NOMO-1 treated with DMSO at 0.1 percent for 48 hours (cell line): ENCODE measurements around the gene RAB4A.
"Not testable (repeated sequence)": the region's sequence is repeated elsewhere in the genome, so short reads cannot be mapped to it uniquely, and the experiment has no call there.

Experiments
- DNase-seq: peaks from one replicate; lab custom pipeline; 2025; ENCODE audit not compliant: unreplicated experiment; lab: John Stamatoyannopoulos, UW

The RAB4A gene

DNA sequence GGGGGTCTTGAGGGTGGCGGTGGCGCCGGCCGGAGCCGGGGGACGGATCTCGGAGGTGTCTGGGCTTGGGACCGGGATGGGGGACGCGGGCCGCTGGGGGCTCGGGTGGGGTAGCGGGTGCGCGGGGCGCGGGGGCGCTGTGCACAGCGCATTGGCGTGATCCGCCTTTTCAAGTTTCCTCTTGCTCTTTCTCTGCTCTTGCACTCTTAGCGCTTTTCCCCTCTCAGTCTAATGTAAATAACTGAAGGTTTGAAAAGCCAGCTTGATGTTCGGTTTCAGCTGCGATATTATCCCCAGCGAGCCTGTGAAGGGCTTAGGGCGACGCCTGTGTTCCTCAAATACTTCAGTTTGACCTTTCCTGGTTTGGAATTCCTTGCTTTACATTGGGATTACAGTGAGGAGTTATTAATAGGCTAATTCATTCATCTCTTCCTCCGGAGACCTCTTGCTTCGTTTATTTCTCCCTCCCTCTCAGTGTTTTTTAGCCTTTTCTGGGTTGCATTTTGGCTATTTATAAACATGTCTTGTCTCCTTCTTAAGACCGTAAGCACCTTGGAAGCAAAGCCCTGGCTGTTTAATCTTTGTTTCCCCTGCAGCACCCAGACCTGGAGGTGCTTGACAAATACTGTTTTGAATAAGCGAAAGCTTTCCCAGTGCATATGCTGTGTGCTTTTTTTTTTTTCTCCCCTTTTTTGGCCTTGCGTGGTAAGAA lies 693 bp downstream of the RAB4A start:
- DNase-seq, result peak; percentile 29

DNA sequence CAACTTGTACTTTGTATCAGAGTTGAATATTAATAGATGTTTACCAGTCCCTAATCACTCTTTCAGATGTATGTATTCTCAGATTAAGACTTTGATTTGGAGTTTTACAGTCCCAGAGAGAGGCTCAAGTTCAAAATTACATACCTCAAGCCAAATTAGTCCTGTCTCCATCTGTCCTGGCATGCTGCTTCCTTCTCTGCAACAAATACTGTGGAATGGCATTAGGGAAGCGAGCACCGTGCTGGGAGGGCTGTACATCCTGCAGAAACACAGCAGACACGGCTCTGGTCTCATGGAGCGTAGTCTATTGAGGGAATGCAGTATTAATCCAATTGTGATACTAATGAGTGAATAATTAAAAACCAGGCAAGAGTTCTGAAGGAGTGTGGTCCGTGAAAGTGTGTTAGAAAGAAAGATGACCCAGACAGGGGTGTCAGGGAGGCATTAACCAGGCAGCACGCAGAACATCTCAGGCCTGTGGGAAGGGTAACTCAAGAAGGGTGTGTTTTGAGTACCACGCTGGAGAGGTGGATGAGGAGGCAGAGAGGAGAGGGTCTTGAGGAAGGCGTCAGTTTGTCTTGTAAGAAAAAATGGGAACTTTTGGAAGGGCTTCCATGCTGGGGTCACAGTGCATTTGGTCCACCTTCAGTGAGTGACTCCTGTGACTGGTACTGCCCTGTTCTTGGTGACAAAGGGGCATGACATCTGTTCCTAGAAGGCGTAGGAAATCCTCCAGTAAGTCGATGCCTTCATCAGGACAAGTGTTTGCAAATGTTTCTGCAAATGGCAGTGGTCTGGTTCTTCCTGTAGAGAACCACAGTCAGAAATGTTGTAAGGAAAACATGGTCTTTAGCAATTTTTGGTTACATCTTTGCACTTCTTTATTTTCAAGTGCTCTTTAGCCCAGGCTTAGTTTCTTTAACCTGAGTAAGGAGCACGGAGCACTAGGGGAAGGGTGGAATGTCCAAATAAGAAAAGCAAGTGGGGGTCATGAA lies 1.6 kb downstream of the RAB4A start:
- peak; percentile 58 for DNase-seq

DNA sequence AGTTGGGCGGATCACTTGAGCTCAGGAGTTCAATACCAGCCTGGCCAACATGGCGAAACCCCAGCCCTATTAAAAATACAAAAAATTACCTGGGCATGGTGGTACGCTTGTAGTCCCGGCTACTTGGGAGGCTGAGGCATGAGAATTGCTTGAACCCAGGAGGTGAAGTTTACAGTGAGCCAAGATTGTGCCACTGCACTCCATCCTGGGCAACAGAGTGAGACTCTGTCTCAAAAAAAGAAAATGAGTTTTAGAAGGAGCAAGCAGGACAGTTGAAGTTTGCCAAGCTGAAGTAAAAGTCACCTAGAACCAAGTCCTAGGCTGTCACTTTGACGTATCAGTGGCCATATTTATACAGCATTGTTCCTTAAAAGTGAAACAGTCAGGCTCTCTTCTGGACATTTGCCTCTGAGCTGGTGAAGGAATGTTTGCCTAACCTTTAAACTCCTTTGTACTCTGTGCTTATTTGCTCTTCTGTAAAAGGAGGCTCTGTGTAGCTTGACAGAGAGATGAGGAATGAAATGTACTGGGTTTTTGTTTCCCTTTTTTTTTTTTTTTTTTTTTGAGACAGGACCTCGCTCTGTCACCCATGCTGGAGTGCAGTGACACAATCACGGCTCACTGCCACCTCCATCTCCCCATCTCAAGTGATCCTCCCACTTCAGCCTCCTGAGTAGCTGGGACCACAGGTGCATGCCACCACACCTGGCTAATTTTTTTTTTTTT lies 2.8 kb downstream of the RAB4A start:
- no peak for DNase-seq

DNA sequence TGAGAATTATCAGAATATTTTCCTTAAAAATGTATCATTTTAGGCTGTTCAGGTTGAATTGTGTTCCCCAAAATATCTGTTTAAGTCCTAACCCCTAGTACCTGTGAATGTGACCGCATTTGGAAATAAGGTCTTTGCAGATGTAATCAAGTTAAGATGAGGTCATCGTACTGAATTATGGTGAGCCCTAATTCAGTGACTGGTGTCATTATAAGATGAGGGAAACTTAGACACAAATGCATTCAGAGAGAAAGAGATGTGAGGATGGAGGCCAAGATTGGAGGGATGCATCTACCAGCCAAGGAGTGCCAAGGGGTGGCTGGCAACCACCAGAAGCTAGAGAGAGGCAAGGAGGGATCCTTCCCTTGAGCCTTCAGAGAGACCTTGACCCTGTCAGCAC lies 4.1 kb downstream of the RAB4A start:
- DNase-seq, result no peak

DNA sequence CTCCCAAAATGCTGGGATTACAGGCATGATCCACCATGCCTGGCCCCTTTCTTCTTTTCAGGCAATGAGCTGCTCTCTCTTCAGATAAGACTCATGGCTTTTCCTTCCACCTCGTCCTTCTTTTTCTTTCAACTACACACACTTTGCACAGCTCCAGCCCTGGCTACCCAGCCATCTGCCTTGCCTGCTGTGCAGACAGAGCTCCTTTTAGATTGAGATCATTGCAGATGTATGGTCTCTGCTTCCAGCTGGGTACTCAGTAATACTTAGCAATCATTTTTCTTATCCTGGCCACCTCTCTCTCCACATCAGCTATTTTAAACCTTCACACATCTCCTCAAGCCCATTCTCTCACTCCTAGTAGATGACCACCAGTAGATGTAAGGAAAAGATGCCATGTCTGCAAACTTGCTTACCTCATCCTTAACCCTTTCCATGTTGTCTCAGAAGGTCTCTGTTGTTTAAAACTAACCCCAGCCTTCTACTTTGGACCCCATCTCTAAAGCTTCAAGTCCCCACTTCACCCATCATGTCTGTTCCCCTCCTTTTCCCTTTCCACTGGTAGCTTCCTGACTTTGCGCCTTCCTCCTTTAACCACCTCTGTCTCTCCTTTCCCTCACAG lies 7.3 kb downstream of the RAB4A start:
- no peak for DNase-seq

DNA sequence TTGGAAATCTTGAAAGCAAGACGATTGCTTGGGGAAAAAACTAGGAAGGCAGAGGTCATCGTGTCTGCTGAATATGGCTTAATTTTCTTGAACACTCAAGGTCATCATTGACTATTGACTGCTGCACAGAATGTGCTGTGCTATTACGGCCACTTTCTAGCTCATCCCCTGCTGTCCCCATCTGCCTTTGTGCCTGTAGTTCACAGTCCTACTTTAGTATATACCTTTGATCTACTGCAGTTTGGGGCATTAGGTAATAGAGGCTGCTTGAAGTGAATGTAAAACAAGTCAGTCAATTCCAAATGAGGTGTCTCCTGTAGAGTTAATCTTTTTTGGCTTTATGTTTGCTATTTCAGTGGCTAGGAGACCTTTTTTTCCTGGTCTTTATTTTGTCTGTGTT lies 8.3 kb downstream of the RAB4A start:
- DNase-seq, result no peak

DNA sequence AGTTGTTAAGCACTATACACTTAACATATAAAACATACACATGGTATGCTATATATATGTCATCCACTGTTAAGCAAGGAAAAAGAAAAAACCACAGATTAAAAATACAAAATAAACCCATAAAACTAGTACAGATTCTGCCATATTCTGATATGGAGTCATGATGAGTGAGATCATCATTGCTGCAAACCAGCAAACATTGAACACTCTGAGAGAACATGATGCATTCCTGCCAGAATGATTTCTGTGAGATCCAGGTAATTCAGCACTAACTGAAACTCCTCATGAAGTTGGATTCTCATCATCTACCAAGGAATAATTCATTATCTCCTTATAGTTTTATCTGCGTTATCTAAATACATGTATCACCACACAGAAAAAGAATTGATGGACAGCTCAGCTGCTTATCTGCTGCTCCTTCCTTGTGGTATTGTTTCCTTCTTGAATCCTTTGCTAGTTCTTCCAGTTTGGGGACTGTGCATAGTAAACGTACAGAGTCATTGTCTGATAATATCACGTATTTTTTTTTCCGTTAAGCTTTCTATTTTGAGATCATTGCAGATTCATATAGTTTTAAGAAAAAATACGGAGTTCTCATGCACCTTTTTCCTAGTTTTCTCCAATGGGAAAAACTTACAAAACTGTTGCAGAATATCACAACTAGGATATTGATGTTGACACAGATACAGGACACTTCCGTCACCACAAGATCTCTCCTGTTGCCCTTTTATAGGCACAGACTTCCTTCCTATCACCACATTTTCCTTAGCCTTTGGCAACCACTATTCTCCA lies 9.3 kb downstream of the RAB4A start:
- no peak for DNase-seq

DNA sequence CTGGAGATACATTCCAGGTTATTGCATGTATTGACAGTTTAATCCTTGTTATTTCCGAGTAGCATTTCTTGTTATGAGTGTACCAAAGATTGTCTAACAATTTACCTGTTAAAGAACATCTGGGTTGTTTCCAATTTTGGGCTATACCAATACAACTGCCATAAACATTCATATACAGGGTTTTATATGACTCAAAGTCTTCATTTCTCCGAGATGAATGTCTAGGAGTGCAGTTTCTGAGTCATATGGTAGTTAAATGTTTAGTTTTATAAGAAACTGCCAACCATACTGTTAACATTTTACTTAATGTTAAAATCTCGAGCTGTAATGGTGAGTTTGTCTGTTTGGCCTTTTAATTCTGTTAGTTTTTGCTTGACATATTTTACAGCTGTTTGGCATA lies 10.0 kb downstream of the RAB4A start:
- DNase-seq, result no peak

DNA sequence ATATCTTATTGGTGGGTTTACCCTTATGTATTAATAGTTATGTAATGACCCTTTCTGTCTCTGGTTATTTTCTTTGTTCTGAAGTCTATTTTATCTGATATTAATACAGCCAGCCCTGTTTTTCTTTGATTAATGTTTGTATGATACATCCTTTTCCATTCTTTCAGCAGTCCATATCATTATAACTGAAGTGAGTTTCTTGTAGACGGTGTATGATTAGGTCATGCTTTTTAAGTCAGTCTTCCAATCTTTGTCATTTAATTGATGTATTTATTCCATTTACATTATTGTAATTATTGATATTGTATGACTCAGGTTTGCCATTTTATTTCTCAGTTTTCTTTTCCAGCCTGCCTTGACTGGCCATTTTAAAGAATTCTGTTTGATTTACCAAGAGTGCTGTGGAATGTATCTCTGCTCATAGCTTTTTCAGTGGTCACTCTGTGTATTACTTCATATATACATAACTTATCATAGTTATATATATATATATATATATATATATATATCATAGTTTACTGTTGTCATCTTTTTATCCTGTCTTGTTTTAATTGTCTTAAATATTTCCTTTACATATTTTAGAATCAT lies 10.5 kb downstream of the RAB4A start:
- DNase-seq, result no peak

DNA sequence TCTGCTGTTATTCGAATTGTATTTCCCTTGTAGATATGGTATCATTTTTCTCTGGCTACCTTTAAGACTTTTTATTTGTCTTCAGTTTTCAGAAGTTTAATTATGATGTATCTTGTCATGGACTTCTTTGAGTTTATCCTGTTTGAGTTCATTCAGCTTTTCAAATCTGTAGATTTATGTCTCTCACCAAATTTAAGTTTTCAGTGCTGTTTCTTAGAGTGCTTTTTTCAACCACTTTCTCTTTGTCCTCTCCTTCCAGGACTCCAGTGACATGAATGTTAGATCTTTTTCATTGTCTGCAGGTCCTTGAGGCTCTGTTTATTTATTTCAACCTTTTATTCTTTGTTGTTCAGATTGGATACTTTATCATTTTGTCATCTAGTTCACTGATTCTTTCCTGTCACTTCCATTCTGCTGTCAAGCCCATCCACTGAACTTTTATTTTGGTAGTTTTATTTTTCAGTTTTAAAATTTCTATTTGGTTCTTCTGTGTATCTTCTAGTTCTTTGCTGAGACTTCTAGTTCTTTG lies 11.4 kb downstream of the RAB4A start:
- no peak for DNase-seq

DNA sequence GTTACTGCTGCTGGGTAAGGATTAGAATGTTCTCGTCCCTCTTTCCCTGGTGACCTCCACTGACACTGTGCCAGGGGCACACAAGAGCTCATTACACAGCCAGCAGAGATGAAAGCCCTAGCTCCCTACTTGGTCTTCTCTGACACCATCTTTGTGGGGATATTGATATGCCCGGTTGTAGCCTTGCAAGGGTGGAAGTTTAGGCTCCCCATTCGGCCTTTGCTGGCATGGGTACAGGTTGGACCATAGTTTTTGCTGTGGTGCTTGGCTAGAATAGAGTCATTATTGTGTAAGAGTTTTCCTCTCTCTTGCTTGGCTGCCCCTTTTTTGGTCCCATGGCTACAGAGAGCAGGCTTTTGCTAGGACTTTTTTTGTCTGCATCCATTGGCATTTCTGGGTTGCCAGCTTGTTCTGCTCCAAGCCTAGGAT lies 12.3 kb downstream of the RAB4A start:
- no peak for DNase-seq

DNA sequence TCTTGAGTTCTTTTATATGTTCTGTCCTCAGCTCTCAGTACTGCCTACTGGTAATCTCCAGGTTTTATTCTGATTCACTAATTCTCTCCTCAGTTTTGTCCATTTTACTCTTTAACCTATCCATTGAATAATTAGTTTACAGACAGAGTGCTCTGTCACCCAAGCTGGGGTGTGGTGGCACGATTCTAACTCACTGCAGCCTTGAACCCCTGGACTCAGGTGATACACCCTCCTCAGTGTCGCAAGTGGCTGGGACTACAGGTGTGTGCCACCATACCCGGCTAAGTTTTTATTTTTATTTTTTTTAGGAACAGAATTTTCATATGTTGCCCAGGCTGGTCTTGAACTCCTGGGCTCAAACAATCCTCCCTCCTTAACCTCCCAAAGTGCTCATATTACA lies 14.0 kb downstream of the RAB4A start:
- DNase-seq, result no peak

DNA sequence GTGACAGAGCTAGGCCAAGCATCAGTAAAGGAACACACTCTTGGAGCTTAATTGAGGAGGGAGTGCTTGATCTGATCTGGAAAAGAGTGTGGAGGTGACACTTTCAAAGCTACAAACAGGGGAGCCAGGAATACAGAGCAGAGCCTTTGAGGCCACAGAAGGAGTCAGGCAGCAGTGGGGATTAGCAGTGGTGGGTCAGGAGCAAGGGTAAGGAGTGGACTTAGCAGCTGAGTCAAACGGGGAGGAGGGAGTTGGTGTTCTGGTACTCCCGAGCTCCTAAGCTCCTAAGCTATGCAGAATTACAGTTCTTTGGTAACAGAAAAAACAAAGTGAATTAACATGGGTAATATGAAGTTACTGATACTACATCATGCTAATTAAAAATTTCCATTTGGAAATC lies 14.5 kb downstream of the RAB4A start:
- no peak for DNase-seq

DNA sequence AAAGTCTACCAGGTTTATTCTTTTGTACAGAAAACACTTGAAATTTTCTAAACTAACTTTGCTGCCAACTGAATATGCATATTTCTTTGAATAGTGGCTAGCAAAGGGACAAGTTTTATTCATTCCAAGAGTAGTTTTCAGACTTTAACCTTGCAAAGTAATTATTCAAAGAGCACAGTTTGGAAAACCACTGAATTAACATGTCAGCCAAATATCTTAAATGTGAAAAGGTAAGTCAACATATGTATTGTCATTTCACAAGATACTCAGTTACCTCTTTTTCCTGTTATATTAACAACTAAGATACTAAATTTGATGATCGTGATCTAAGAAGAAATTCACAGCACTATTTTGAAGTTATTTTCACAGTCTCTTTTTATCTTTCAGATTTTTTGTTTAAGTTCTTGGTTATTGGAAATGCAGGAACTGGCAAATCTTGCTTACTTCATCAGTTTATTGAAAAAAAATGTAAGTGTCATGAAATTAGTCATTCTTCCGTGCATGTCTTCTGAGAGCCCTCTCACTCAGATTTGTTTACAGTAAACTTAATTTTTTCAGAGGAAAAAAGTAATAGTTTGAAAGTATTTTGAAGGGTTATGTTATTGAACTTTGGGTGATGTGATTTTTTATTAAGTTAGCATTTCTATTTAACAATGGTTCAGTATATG lies 15.3 kb downstream of the RAB4A start:
- DNase-seq, result no peak

DNA sequence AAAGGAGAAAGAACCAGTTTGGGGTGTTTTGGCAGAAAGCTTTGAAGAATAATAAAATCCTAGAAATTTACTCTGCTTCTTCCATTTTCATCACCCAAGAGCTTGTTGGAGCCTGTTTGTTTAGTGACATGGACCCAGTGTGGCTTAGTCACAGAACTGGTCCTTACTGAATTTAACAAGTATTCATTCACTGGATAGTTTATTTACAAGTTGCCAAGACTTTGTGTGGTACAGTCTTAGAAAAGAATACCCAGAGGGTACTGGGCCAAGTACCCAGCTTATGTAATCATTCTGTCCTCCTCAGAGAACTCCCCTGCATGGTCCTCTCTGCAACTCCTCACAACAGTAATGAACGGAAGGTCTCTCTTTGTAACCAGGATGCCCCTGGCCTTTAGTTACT lies 16.4 kb downstream of the RAB4A start:
- DNase-seq, result no peak

DNA sequence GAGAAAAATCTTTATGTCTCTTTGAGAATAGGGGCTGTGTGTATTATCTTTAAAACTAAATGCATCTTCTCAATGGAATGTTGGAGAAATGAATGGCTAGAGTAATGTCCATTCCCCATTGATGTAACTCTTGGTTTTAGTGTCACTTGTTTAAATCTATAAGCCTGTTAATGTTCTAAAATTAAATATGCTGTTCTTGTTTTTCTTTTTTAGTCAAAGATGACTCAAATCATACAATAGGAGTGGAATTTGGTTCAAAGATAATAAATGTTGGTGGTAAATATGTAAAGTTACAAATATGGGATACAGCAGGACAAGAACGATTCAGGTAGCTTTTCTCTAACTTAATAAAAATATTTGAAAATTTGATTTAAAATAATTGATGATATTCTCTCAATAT lies 17.6 kb downstream of the RAB4A start:
- no peak for DNase-seq

DNA sequence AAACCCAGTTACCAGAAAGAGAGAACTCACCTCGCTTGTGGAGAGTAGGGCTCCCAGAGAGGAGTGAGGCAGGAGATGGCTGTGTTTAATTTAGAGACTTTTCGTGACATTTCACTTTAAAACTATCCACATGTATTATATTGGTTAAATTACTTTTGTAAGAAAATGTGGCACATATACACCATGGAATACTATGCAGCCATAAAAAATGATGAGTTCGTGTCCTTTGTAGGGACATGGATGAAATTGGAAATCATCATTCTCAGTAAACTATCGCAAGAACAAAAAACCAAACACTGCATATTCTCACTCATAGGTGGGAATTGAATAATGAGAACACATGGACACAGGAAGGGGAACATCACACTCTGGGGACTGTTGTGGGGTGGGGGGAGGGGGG lies 20.8 kb downstream of the RAB4A start:
- DNase-seq, result not testable (repeated sequence)

DNA sequence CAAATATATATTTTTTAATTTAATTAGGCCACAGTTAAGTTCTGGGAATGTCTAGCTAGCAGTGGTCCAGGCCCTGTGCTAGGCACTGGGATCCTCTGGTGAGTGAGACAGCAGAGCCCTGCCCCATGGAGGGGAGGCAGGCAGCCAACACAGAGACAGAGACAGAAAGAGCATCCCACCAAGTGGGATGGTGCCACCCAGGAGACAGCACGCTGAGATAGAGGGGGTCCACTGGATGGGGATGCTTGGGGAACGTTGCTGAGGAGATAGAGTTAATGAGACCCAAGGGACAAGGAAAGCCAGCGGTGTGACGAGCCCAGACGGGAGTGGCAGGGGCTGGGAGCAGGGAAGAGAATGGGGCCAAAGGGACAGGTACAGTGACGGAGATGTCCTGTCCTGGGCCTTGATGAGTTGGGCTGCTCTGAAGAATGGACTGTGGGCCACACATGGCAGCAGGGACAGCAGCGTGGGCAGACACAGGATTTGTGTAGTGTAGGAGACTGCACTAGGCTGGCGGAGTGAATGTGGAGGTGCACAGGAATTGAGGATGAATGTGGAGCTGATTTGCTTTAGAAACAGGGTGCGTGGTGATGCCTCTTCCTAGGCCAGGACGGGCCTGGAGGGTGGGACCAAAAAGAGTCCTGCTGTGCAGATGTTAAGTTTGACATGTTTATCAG lies 22.8 kb downstream of the RAB4A start:
- no peak for DNase-seq

DNA sequence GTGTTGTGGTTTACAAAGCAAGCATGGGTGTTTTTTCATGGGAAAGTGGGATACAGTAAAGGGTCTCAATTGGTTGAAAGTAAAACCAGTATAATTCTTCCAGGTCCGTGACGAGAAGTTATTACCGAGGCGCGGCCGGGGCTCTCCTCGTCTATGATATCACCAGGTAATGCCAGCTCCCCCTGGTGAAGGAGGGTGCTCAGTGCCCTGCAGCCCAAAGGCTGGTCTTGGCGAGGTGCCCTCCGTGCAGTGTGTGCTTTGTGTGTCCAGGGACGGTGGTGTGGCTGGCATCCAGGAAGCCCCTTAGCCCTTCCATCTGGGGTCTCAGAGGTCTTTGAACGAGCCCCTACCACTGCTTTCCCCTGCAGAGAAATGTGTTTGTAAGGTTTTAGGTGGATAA lies 24.8 kb downstream of the RAB4A start:
- DNase-seq, result no peak
